Measurements from ENCODE around the gene PXDN.
"Not testable (repeated sequence)": the region's sequence is repeated elsewhere in the genome, so short reads cannot be mapped to it uniquely, and the experiment has no call there.

The PXDN gene

DNA sequence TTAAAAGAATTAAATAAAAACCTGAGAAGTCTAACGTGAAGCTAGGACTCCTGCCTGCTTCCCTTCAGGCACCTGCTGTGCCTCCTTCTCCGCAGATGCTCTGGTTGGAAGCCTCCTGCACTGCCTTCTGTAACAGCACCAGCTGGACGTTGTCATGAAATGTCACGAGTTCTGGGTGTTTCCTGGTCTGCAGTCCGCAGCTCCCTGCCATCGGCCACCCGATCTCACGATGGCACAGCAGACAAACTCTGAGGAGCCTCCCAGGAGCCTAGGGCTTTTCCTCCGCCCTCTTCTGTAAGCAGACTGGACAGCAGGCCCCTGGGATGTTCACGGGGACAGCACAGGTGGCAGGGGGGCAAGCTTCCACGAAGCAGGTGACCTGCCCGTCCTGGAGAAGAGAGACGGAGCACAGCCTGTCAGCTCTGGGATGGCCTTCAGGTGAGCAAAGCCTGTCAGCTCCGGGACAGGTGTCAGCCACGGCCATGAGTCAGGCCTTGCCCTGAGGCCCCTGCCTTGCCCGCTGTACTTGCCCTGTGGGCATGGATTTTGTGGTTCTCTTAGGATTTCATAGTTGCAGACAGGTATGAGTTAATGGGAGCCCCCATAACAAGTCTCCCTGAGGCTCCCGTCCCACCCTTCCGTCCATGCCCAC lies 110.3 kb downstream of the PXDN start:
- no peak for DNase-seq (ENCODE audit: low read depth in 2 of 2)

DNA sequence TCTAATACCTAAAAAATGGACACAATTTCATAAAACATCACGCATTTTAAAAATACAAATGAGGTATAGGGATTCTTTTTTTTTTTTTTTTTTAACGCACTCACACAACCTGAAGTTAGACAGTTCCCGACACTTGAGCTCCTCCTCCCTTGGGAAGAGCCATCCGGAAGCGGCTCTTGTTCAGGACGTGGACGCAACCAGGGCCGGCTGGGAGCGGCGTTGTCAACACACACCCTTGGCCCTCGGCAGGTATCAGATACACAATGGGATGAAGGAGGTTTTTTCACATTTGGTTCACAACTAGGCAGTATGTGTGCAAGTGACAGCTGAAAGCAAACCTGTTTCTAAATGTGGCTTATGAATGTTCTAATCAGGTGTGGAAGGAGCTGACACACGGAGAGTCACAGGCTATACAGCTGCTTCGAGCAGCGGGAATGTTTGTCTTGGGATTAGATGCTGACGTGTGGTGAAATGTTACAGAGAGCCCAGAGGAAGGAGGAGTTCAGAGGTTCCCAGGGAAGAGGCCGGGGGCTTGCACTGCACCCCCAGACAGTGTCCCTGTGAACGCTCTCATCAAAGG lies 111.1 kb downstream of the PXDN start:
- DNase-seq (ENCODE audit: low read depth in 2 of 2): no peak

DNA sequence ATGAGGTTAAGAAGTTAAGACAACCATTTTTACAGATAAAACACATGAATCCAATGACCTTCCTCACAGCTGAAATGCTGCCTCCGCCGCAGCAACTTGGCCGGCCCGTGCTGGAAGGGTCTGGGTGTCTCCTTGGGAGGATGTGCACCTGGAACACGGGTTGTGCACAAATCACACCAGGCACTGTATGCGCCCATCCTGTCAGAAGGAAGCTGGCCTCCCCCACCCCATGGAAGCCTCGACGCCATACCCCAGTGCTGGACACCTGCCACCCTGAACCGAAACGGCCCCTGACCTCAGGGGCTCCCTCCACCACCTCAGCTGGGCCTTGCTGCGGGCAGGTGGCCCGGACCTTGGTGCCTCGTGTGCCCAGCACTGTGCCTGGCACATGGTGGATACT lies 111.8 kb downstream of the PXDN start:
- no peak for DNase-seq (ENCODE audit: low read depth in 2 of 2)

DNA sequence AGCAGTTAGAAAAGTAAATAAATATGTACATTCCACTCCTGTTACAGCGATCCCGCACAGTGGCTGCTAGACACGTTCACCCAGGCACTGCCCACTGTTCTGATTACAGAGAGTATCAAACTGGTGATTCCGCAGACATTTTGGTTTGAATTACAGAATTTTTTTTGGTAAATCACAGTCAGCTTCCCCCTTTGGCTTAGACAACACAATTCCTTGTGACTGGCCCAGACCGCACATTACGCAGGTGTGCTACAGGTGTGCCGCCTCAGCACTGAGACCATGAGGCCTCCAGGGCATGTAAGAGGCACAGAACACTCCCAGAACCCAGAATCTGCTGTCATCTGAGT lies 112.3 kb downstream of the PXDN start:
- no peak for DNase-seq (ENCODE audit: low read depth in 2 of 2)

DNA sequence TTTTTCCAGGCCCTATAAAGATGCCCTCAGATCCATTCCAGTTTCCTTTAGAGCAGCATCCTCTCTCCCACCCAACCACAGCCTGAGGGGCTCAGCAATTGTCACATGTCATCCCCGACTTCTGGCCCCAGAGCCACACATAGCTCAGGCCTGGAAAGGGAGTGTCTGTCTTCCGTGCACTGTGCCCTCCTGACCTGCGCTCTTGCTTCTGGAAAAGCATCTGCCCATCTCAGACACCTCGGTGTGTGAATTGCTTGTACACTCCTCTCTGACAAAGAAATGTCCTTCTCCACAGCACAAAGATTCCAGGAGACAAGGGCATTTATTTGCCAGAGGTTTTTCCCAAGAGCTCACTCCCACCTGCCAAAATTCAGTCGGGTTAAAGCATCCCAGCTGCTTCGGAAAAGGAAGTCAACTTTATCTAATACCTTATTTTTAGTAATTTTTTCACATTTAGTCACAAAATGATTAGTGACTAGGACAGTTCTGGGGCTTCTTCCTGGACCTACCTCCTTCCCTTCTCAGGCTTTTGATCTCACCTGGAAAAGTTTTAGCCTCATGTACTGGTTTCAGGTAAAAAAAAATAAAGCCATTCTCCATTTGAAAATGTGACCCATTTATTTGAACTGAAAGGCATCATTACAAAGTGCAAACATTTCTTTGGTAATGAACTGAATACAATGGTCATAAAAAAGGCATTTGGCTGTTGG lies 112.9 kb downstream of the PXDN start:
- DNase-seq (ENCODE audit: low read depth in 2 of 2): no peak

DNA sequence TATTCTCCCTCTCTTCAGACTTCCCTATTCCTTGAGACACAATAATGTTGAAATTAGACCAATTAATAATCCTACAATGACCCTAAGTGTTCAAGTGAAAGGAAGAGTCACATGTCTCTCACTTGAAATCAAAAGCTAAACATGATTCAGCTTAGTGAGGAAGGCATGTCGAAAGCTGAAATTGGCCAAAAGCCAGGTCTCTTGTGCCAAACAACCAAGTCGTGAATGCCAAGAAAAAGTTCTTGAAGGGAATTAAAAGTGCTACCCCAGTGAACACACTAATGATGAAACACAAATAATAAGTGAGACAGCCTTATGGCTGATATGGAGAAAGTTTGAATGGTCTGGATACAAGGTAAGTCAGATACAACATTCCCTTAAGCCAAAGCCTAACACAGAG lies 115.4 kb downstream of the PXDN start:
- no peak for DNase-seq (ENCODE audit: low read depth in 2 of 2)

DNA sequence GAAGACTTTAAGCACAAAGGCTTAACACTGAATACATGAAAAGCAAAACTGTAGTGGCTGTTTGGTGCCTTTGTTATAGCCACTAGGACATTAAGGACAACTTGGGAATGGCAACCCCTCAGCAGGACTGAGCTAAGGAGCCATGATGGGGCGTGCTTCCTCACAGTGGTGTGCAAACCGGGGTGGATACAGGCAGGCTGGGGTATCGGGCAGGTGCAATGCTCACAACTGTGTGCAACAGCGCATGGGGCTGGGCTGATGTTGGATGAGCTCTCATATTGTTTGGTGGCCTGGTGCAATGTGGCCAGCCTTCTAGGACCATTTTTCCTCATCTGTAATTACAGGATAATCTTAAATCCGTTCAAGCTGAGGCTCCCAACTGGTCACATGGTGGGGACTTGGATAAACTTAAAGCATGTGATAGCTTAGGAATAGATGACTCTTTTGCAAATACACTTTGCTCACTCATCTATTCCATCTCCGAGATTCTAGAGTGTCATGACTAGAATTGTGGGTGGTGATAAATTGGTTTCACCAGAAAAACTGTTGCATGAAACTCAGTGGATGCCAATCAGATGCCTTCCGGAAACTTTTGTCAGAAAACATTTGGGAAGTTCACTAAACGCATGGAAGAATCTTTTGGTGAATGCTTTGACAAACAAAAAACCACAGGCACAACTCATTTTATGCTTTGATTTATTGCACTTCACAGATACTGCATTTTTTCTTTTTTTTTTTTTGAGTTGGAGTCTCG lies 116.5 kb downstream of the PXDN start:
- DNase-seq (ENCODE audit: low read depth in 2 of 2): no peak

DNA sequence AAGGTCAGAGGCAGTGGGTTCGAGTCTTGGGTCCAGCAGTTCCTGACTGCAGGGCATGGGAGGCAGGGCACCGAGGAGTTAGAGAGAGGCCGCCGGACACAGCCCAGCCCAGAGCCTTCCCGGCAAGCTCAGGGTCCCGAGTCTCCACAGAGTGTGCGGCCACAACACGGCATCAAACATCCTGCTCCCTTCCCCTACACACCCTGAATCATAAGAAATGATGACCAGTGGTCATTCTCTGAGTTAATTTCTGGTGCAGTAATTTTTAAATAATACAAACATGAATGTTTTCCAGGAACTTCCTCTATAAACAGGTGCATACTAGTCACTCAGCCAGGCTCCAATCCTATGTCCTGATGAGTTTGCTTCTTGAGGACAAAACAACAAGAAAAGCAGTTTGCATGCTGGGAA lies 118.0 kb downstream of the PXDN start:
- no peak for DNase-seq (ENCODE audit: low read depth in 2 of 2)

DNA sequence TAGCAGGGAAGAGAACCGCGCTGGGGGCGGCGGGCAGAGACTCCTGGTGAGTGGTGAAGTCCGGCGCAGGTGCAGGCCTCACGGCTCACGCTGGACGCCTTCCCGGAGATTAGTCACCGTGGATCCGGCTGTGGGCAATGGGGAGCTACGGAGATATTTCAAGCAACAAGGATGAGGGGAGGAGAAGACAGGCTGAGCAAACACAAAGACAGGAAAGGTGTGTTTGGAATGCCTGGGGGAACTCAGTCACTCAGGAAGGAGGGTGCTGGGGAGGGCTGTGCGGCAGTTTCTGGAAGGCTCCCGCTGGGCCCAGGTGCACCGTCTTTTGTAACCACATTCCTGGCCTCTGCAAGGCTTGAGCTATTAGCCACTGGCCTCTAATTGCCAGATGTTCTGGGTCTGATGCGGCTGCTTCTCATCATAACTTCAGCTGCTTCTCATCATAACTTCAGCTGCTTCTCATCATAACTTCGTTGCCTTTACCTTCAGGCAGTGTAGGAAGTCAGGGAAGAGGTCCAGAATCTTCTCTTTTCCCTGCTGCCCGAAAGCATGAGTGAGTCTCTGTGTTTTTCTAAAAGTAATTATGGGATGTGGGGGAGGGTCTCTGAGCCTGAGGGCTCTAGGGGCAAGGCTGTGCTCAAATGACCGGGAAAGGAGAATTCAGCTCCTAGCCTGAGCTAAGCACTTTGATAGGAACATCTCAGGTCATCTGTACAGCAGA lies 118.9 kb downstream of the PXDN start:
- DNase-seq (ENCODE audit: low read depth in 2 of 2): no peak

DNA sequence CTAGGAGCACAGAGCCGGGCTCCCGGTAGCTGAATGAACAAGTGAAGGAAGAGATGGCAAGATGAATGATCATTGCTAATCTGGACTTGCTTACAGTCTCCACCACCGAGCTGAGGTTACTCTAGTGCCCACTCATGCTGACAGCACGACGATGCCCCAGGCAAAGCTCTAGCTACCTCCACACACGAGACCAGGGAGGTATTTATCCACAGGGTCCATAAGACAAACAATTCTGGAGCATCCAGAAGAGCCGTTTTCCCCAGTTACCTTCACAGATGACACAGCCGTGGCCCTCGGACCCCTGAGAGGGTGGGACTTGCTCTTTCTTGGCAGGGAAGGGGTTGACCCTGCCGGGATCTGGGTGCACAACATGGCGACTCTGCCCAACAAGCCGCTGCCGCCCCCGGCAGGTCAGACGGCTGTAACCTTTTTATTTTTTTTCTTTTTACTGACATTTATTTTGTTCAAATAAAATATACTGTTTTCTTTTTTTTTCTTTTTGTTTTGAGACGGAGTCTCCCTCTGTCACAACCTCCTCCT lies 120.3 kb downstream of the PXDN start:
- DNase-seq (ENCODE audit: low read depth in 2 of 2): no peak

DNA sequence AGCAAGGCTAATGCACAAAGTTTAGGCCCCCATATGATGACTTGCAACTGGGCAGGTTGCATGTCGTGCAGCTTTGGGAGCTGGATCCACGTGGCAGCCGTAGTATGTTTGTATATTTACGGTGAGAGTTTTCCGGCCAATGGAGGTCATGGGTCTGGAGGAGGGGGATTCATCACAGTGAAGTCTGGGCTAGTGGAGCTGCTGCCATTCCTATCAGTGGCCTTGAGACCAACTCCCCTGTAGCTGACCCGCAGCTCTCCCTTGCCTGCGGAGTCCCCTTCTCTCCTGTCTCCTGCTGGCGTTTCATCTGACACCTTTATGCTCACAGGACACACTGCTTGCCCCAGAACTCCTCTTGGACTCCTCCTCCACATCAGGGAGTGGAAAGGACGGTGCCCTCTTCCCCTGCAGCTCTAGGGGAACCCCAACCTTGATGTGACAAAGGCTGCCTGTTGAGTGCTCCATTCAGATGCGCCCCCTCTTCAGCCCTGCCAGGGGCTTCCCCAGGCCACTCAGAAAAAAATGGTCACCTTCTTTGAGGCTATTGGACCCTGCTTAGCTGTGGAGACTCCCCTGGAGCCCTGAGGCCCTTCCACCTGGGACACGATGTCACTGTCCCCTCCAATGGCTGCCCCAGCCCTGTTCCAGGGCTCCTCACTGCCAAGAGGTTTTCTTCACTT lies 121.7 kb downstream of the PXDN start:
- no peak for DNase-seq (ENCODE audit: low read depth in 2 of 2)

DNA sequence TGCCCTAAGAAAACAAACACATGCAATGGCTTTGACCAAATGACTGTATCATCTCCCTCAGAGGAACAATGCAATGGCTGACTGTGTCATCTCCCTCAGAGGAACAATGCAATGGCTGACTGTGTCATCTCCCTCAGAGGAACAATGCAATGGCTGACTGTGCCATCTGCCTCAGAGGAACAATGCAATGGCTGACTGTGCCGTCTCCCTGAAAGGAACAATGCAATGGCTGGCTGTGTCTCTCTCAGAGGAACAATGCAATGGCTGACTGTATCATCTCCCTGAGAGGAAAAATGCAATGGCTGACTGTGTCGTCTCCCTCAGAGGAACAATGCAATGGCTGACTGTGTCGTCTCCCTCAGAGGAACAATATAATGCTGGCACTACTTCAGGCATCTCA lies 122.3 kb downstream of the PXDN start:
- DNase-seq (ENCODE audit: low read depth in 2 of 2): not testable (repeated sequence)

DNA sequence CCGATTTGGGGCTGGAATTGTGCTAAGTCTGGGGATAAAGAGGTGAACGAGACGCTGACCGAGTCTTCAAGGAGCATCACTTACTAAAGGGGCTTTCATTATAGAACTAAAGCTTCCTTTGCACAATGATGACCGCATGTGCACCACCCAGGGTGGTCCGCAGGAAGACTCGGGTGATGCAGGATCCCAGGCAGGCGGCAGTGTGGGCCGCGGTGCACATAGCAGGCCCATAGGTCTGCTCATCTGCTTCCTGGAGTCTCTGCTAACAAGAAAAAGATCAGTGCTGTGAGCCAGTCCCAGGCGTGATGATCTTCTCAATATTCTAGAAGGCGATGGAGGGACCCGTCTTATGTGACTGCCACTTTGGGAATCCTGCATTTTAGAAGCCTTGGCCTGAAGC lies 122.8 kb downstream of the PXDN start:
- DNase-seq (ENCODE audit: low read depth in 2 of 2): no peak

DNA sequence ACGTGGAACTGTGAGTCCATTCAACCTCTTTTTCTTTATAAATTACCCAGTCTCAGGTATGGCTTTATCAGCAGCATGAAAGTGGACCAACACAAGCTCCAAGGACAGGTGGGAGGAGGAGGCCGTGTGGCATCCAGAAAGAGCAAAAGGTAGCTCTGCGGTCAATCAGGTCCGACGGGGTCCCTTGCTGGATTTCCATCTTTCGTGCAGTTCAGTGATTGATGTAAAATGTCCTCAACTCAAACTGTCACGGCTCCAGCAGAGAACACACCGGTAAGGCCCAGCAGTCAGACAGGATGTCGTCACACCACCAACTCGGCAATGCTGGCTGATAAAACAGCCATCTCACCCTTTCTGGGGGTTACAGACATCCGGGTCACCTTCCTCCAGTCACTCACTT lies 123.3 kb downstream of the PXDN start:
- no peak for DNase-seq (ENCODE audit: low read depth in 2 of 2)

DNA sequence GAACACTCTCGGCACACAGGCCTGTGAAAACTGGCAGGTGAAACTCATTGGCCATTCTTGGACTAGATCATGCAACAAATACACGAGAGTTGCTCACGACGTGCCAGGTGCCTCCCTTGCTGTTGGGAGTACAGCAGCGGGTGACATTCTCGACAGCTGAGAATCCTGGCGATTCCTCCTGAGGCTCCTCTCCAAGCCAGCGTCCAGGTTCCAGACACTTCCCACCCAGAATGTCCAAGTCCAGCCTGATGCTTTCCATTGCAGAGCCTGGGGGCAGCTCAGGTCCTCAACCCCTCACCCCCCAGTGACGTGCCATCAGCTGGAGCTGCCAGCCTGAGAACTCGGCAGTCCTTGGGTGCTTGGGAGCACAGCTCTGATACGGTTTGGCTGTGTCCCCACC lies 124.2 kb downstream of the PXDN start:
- DNase-seq (ENCODE audit: low read depth in 2 of 2): no peak

DNA sequence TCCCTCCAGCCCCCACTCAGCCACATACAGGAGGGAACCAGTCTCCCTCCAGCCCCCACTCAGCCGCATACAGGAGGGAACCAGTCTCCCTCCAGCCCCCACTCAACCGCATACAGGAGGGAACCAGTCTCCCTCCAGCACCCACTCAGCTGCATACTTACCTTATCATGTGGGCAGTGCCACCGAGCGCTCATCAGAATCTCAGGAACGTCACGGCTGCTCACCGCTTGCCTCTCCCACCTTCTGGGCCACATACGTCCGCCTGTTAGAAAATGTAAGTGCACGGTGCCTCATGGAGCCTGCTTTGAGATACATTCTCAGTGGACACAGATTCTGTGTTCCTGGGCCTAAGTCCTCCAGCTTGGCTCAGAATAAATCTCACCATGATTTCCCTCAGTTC lies 124.8 kb downstream of the PXDN start:
- DNase-seq (ENCODE audit: low read depth in 2 of 2): no peak

DNA sequence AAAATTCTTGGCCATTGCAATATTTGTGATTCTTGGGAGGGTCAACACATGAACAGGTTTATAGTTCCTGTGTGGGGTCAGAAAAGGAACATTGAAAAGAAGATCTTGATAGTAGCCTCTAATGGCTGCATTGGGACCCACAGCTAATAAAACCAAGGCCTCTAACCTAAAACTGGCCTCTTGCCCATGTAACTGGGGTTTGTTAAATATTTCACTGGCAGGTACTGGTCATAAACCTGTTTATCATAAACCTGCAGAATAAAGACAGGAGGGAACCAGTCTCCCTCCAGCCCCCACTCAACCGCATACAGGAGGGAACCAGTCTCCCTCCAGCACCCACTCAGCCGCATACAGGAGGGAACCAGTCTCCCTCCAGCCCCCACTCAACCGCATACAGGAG lies 125.3 kb downstream of the PXDN start:
- no peak for DNase-seq (ENCODE audit: low read depth in 2 of 2)

DNA sequence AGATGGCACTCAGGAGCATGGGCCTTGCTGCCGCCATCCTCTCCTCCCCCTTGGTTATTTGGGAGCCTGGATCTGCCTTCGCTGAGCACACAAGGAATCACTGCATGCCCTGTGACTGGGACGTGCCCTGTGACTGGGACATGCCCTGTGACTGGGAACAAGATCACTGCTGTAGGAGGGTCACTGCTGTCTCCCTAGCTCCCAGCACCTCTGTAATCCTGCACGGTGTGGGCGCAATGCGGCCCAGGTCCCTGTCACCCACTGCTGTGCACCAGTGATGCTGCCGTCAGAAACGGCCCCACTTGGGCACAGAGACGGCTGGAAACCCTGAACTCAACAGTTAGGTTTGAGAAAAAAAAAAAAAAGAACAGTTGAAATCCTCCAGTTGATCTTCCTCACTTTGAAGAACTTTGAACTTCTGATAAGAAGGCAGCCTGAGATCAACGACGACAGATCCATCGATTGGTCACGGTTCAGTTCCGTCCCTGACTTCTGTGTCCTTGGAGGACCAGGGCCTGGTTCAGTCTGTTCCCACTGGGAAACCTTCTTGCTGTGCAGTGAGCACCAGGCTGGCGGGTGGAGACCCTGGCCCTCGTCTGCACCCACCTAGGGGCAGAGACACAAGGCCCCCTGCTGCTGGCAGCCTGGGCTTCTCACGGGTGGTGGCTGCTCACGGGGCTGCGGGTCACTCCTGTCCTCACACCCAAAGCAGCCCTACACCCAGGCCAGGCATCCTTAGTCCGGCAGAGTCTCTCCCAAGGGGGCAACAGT lies 125.9 kb downstream of the PXDN start:
- DNase-seq (ENCODE audit: low read depth in 2 of 2): no peak

DNA sequence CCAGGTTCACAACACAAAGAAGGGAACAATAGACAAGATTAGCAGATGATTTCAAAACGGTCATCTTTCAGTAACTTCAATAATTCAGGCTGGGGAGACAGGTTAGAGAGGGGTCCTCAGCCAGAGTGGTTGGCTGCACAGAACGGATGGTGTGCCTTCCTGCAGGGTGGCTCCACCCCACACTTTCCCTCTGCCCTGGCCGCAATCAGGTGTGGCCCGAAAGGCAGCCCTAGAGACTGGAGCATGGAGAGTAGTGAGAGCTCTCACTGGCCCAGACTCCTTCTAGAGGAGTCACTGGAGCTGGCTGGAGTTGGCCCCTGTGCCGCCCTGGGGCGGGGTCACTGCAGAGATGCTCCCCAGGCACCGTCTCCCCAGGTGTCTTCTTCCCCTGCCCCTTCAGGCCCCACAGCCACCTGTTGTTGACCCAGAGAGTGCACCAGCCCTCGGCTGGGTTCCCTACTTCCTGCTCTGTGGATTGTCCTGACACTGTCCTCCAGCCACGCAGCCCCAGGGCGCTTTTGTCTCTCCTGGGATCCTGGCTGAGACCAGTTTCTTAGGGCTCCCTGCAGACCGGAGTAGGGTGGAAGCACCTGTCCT lies 126.8 kb downstream of the PXDN start:
- no peak for DNase-seq (ENCODE audit: low read depth in 2 of 2)

DNA sequence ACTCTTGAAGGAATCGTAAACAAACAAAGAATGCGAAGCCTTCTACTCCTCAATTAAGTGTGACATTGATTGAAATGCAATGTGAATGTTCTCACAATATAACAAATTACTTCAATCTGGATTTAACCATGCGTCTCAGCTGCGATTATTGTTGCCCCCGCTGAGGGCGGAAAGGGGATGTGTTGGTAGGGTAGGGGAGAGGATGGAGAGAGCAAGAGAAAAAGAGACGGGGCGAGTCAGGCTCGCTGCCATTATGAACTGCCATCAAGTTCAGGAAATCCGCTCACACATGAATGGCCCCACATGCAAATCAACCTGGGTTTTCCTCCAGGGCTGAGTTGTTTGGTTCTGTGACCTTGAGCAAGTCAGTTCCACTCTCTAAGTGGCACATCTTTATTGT lies 129.8 kb downstream of the PXDN start:
- no peak for DNase-seq (ENCODE audit: low read depth in 2 of 2)
